ENCODE data around the gene RNU7-1. TPM values are rescaled to one million over a fixed set of nuclear protein-coding genes. Genes with fewer than 3 reads are reported as not detected.

RNU7-1 gene
- total and polyA plus RNA-seq, 9 donors = not detected

DNA sequence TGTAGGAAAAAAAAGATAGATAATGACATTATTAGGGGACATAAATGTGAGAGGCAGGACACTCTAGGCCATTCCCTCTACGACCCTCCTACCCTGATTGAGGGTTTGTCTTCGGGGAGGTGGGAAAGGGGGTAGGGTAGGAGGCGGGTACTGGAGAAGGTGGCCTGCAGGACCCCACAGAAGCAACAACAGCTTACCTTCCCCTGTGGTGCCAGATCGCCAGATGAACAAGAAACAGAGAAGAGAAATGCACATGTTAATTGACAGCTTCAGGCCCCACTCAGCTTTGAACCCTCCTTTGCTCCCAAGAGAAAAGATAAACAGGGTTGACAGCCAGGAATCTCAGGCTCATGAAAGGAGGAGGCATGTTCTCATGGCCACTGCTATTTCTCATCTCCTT, 22.1 kb downstream of the RNU7-1 start:
- peak in 1 of 5 donors; percentile 18 for DNase-seq

DNA sequence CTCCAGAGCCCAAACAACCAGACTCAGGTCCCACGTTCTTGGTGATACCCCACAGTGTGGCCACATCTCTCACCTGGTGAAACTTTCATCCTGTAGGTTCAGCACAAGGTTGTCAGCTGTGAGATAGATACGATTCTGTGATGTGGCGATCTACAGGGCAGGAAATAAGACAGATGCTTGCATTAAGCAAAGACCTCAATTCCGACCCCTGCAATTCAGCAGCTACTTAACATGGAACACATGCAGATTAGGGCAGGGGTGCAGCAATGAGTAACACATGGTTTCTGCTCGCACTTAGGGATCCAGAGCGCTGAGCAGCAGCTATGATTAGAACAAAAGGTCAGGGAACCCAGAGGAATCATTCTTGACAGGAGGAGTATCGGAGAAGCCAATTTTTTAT, 22.7 kb downstream of the RNU7-1 start:
- DNase-seq = peak in 1 of 5 donors; percentile 3
- Histone ChIP-seq H3K9me3 (no peaks in the 10 kb centered on the region), H3K27ac (no peak overlapping the region), H3K4me3 (no peak overlapping the region), H3K4me1 (ENCODE audit: insufficient read depth) (peaks cover 9% of the 10 kb centered on the region), H3K27me3 (no peaks in the 10 kb centered on the region), H3K36me3 (no peaks in the 10 kb centered on the region)
- intact Hi-C loops (cut with DNase I) = loop anchor here (5.0 to 10.0 kb wide), 2 partner anchors 99 to 102 kb away; partner anchors contain the start of gene TPI1 (in 4 of the 4)
- TF ChIP-seq POLR2A (IDR thresholded peaks at IDR 0.05) = no peak
- TF ChIP-seq, protein P1, sequence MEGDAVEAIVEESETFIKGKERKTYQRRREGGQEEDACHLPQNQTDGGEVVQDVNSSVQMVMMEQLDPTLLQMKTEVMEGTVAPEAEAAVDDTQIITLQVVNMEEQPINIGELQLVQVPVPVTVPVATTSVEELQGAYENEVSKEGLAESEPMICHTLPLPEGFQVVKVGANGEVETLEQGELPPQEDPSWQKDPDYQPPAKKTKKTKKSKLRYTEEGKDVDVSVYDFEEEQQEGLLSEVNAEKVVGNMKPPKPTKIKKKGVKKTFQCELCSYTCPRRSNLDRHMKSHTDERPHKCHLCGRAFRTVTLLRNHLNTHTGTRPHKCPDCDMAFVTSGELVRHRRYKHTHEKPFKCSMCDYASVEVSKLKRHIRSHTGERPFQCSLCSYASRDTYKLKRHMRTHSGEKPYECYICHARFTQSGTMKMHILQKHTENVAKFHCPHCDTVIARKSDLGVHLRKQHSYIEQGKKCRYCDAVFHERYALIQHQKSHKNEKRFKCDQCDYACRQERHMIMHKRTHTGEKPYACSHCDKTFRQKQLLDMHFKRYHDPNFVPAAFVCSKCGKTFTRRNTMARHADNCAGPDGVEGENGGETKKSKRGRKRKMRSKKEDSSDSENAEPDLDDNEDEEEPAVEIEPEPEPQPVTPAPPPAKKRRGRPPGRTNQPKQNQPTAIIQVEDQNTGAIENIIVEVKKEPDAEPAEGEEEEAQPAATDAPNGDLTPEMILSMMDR (IDR thresholded peaks at IDR 0.05) = no peak
- TF ChIP-seq EP300 (IDR thresholded peaks at IDR 0.05) = no peak
- 80 to 83% (median 82%) methylated on average over 7 of the region's 7 CpGs for WGBS, 3 donors

More for the DNA sequence above, 22.1 kb downstream of the RNU7-1 start:
- H3K9me3 ChIP-seq = no peaks in the 10 kb centered on the region
- TF ChIP-seq, protein P1 (IDR thresholded peaks at IDR 0.05) = no peak
- no peak for TF ChIP-seq POLR2A (IDR thresholded peaks at IDR 0.05)
- TF ChIP-seq EP300 (IDR thresholded peaks at IDR 0.05) = no peak
- H3K36me3 ChIP-seq = no peaks in the 10 kb centered on the region
- H3K27me3 ChIP-seq = no peaks in the 10 kb centered on the region
- intact Hi-C loops (cut with DNase I) = loop anchor here (2.0 to 10.0 kb wide), 4 partner anchors 21 to 101 kb away; partner anchors contain the start of genes TPI1 (in 4 of the 4) and C12orf57 (in 1 of the 4)
- H3K27ac ChIP-seq = peak overlapping the region in 1 of 2 donors; percentile 30
- 70 to 80% (median 75%) methylated on average over 4 of the region's 4 CpGs for WGBS, 3 donors
- H3K4me3 ChIP-seq = no peak overlapping the region
- H3K4me1 ChIP-seq (ENCODE audit: insufficient read depth) = peaks cover 12% of the 10 kb centered on the region

DNA sequence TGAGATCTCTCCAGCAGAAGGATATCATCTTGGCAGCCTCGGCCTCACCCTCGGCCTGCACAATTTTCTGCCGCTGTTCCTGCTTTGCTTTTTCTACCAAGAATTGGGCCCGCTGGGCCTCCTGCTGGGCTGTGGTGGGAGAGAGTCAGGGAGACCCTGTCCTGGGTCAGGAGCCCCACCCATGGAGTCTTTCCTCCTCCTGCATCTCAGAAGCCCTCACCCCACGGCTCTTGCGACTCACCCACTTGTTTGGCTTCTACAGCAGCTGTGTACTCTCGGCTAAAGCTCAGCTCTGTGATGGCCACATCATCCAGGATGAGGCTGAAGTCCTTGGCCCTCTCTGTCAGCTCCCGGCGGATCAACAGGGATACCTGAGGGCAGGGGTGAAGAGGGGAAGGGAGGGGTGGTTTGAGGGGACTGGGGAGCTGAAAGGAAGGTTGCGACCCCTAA, 24.1 kb downstream of the RNU7-1 start:
- H3K4me3 ChIP-seq = no peak overlapping the region
- H3K9me3 ChIP-seq = no peaks in the 10 kb centered on the region
- TF ChIP-seq, protein P1 (IDR thresholded peaks at IDR 0.05) = no peak
- TF ChIP-seq POLR2A (IDR thresholded peaks at IDR 0.05) (no peak), EP300 (IDR thresholded peaks at IDR 0.05) (no peak)
- H3K27me3 ChIP-seq = no peaks in the 10 kb centered on the region
- no peaks in the 10 kb centered on the region for H3K36me3 ChIP-seq
- no peak overlapping the region for H3K27ac ChIP-seq
- WGBS, 3 donors = 74 to 79% (median 76%) methylated on average over 10 of the region's 10 CpGs
- peaks cover 7% of the 10 kb centered on the region for H3K4me1 ChIP-seq (ENCODE audit: insufficient read depth)
- peak in 1 of 5 donors; percentile 25 for DNase-seq
- intact Hi-C loops (cut with DNase I) = loop anchor here (5.0 to 10.0 kb wide), 2 partner anchors 100 to 103 kb away; partner anchors contain the start of gene TPI1 (in 4 of the 4)

DNA sequence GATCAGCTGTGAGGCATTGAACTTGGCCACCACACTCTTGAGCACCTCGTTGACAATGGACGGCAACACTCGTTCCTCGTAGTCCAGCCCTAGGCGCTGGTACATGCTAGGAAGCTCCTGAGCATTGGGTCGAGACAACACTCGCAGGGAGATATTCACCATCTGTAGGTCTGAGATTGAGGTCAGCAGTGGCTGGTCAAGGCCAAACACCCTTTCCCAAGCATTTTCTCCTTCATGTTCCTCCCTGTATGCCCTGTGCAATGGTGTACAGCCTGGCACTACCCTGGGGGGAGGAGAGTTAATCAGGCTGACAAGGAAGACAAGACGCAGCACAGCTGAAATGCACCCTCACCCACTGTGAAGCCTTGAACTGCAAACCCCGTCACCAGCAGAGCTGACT, 24.8 kb downstream of the RNU7-1 start:
- H3K4me1 ChIP-seq (ENCODE audit: insufficient read depth) = peaks cover 7% of the 10 kb centered on the region
- no peaks in the 10 kb centered on the region for H3K27me3 ChIP-seq
- no peak overlapping the region for H3K27ac ChIP-seq
- TF ChIP-seq POLR2A (IDR thresholded peaks at IDR 0.05) = no peak
- no peak for TF ChIP-seq EP300 (IDR thresholded peaks at IDR 0.05)
- TF ChIP-seq, protein P1 (IDR thresholded peaks at IDR 0.05) = no peak
- no peak overlapping the region for H3K4me3 ChIP-seq
- no peaks in the 10 kb centered on the region for H3K36me3 ChIP-seq
- DNase-seq = peak in 2 of 5 donors; percentile 27 to 31
- H3K9me3 ChIP-seq = no peaks in the 10 kb centered on the region
- 70 to 73% (median 72%) methylated on average over 9 of the region's 9 CpGs for WGBS, 3 donors
- intact Hi-C loops (cut with DNase I) = loop anchor here (5.0 to 10.0 kb wide), 2 partner anchors 101 to 104 kb away; partner anchors contain the start of gene TPI1 (in 4 of the 4)

Measured in ovary (tissue), 9 donors.